NCI-H2029 (cell line): ENCODE results near the gene LRRC51.

Experiments
- DNase-seq: peaks from one replicate; lab custom pipeline; 2025; lab: John Stamatoyannopoulos, UW

The LRRC51 gene

GRCh38 chr11:72080326-72081183 is at the start of gene LRRC51, which contains the start of gene NUMA1:
LRRC51 (plus strand) TSS chr11:72080850; CDS start chr11:72089084, 8,234 bp downstream.
NUMA1 (minus strand) TSS chr11:72080542; CDS start chr11:72035943, 44,599 bp downstream.
- peak; percentile 99 for DNase-seq

GRCh38 chr11:72036687-72037086 is 44.0 kb upstream of the LRRC51 start:
- DNase-seq: no peak

- DNase-seq: peak; percentile 17
Measured at GRCh38 chr11:72037554-72038311, 42.9 kb upstream of the LRRC51 start.

GRCh38 chr11:72038491-72038890 is 42.2 kb upstream of the LRRC51 start:
- peak; percentile 49 for DNase-seq

GRCh38 chr11:72039031-72039855 is 41.4 kb upstream of the LRRC51 start:
- no peak for DNase-seq

GRCh38 chr11:72039856-72040401 is 40.7 kb upstream of the LRRC51 start:
- no peak for DNase-seq

- DNase-seq: peak; percentile 97
Measured at GRCh38 chr11:72040491-72041363, 39.9 kb upstream of the LRRC51 start.

GRCh38 chr11:72041364-72042063 is 39.1 kb upstream of the LRRC51 start:
- peak; percentile 80 for DNase-seq

- no peak for DNase-seq
Measured at GRCh38 chr11:72042064-72042745, 38.4 kb upstream of the LRRC51 start.

- no peak for DNase-seq
Measured at GRCh38 chr11:72045849-72046248, 34.8 kb upstream of the LRRC51 start.

- DNase-seq: peak; percentile 55
Measured at GRCh38 chr11:72048766-72049460, 31.7 kb upstream of the LRRC51 start.

GRCh38 chr11:72058416-72059034 is 22.1 kb upstream of the LRRC51 start:
- DNase-seq: no peak

- no peak for DNase-seq
Measured at GRCh38 chr11:72061739-72062396, 18.8 kb upstream of the LRRC51 start.

- peak; percentile 11 for DNase-seq
Measured at GRCh38 chr11:72066855-72067254, 13.8 kb upstream of the LRRC51 start.

GRCh38 chr11:72067266-72067665 is 13.4 kb upstream of the LRRC51 start:
- no peak for DNase-seq

- no peak for DNase-seq
Measured at GRCh38 chr11:72067676-72068075, 13.0 kb upstream of the LRRC51 start.

- no peak for DNase-seq
Measured at GRCh38 chr11:72069200-72069599, 11.4 kb upstream of the LRRC51 start.

GRCh38 chr11:72069787-72070251 is 10.8 kb upstream of the LRRC51 start:
- peak; percentile 54 for DNase-seq
